ENCODE data around the gene GNB1L.

GNB1L gene

DNA sequence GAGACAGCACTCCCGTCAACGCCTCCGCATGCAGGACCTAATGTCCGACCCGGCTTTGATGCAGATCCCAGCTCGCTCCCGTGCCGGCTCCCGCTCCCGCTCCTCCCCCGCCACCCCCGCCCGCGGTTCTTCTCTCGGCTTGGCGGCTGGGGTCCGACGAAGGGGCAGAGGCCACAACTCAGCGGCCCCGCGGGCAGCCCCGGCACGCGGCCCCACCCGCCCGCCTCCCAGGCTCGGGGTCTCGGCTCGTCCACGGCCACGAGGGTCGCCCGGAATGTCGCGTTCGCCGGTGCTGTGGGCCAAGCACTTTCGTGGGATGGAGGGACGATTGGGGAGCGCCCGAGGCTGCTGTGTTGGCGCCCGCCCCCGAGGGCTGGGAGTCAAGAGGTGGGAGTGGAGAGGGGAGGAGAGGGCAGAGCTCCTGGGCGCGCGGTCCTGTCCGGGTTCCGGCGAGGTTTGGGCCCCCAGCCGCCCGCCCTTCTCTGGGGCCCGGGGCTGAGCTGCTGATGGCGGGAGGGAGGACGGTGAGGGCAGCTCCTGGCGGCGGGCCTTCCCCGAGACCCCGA lies 99.4 kb downstream of the GNB1L start:
- in situ Hi-C loops (cut with MboI; ENCODE audit: low sequenced_read_pairs): no loop called here

- in situ Hi-C loops (cut with MboI; ENCODE audit: low sequenced_read_pairs): no loop called here
Observed at GRCh38 chr22:19754701-19755144, 100.0 kb downstream of the GNB1L start.

DNA sequence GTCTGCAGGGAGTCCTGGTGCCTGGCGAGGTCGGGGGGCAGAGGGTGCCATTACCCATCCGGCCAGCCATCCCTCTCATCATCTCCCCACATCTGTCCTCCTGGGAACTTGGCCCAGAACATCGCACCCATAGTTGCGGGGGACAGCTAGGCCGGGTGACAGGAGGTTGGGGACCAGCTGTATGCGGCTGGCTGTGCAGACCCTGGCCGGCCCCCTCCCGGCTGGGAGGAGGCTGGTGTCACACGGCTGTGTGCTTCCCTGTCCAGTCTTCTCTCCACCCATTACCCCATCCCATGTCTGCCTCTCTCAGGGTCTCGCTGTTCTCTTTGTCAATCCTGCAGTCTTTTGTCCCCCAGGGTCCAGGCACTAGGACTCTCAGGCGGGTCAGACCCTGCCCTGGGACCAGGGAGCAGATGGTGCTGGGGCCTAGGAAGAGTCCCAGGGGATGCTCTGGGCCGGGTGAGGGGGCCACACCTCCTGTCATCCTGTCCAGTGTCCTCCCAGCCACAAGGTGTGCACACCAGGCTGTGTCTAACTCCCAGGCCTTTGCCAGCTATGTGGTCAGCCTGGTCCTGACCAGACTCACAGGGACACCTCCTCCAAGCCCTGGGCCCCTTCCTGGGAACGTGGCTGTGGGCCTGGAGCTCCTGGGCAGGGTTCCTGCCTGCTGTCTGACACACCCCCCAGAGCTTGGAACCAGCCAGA lies 100.5 kb downstream of the GNB1L start:
- in situ Hi-C loops (cut with MboI; ENCODE audit: low sequenced_read_pairs): no loop called here

DNA sequence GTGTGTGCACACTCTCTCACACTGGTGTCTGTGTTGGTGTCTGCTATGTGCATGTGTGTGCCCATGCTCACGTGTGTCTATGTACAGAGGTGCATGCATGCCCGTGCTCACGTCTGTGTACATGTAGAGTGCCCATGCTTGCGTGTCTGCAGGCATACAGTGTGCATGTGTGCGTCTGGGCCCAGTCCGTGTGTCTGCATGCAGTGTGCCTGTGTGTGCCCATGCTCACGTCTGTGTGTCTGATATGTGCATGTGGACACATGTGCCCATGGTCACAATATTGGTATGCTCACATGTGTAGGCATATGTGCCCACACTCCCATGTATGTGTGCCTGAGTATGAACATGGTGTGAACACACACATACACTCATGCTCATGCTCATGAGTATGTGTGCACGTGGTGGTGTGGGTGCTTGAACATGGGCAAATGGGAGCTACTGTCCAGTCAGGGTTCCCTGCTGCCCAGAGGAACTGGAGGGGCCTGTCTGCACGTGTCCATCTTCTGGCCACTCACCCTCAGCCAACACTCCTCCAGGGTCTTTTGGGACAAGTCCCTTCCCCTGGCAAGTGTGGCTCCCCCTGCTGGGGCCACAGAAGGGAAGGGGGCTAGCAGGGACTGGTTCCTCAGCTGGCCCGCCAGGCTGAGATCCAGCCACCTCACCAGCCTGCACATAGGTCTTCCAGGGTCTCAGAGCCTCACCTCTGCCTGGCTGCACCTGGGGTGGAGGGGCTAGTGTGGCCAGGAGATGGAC lies 101.4 kb downstream of the GNB1L start:
- in situ Hi-C loops (cut with MboI; ENCODE audit: low sequenced_read_pairs): no loop called here

DNA sequence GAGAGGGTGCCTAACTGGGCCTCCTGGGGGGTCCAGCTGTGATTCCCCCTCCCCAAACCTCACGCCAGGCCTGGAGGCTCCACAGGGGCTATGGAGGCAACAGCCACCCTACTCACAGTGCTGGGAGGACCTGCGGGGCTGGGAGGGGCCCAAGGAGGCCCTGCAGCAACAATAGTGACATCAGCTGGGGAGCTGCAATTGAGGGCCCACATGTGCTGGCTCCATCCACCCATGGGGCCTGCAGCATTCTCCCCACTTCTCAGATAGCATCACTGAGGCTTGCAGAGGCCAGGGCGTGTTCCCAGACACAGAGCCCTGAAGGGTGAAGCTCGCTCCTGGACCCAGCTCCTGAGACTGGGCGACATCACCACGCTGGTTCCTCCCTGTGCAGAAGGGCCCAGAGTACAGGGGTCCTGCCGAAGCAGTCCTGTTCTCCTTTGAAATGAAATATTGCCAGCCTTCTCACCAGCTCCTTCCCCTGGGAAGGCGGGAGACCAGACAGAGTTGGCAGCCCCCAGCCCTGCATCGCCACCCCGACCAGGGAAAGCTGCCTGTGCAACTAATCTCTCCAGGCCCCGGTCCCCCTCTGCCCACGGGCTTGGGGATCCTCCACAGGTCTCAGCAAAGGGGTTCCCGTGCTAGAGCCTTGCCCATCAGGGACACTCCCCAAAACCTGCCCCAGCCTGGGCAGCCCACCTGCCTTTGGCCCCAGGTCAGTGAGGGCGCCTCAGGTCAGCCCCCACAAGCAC lies 103.0 kb downstream of the GNB1L start:
- in situ Hi-C loops (cut with MboI; ENCODE audit: low sequenced_read_pairs): no loop called here

- in situ Hi-C loops (cut with MboI; ENCODE audit: low sequenced_read_pairs): no loop called here
Observed at GRCh38 chr22:19750507-19751490, 103.9 kb downstream of the GNB1L start.

- in situ Hi-C loops (cut with MboI; ENCODE audit: low sequenced_read_pairs): no loop called here
Observed at GRCh38 chr22:19749876-19750275, 104.8 kb downstream of the GNB1L start.

GRCh38 chr22:19748991-19749664 lies 105.5 kb downstream of the GNB1L start:
- in situ Hi-C loops (cut with MboI; ENCODE audit: low sequenced_read_pairs): no loop called here

DNA sequence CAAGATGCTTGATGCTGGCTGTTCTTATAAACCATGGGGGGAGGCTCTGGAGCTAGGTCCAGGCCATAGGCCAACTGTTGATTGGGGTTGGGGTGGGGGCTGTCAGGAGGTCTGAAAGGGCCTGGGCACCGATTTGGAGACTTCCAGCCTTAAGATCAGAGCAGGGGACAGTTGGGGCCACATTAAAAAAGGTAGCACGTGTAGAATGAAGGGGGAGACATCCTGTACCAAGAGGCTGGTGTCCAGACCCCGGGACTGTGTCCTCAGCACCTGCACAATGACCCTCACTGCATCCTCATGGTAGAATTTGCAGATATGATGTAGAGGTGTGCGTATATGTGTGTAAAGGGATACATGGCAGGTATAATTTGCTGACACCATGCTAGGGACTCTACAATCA lies 106.5 kb downstream of the GNB1L start:
- in situ Hi-C loops (cut with MboI; ENCODE audit: low sequenced_read_pairs): no loop called here

GRCh38 chr22:19747551-19747950 lies 107.1 kb downstream of the GNB1L start:
- in situ Hi-C loops (cut with MboI; ENCODE audit: low sequenced_read_pairs): no loop called here

GRCh38 chr22:19746726-19747125 lies 107.9 kb downstream of the GNB1L start:
- in situ Hi-C loops (cut with MboI; ENCODE audit: low sequenced_read_pairs): no loop called here

DNA sequence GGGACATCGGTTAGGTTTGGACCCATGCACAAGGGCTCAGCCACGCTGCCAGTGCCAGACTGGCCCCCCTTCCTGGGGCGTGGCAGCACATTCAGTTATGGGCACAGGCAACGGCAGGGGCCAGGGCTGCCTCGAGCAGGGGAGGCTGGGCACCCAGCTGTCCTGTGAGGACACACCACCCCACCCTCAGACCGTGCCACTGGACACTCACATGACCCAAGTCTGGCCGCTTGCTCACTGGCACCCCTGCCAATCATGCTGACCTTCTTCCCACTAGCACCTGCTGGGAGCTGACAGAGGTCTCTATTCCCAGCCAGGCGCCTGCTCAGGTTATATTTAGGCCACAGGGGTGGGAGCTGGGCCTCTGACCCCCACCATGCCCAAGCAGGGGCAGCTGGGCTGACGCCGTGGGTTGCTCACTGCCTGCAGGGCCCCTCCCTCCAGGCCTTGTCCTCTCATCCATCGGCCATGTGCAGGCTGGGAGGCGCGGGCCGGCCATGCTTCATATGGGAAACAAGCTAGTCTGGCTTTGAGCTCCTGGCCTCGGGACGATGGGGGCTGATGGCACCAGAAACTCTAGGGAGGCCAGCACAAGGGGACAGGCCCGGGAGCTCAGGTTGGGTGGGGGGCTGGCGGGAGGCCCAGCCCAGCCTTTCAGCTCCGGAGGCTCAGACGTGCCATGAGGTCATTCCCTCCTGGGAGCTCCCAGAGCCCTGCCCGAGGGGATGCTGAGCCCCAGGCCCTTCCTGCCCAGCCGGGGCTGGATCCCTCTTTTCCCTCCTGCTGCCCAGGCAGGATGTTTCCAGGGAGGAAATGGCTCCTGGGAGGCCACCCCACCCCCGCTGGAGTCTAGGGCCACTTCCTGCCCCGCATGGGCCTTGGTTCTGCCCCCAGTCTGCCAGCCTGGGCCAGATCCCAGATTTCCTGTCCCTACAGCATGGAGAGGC lies 109.2 kb downstream of the GNB1L start:
- in situ Hi-C loops (cut with MboI; ENCODE audit: low sequenced_read_pairs): no loop called here

- in situ Hi-C loops (cut with MboI; ENCODE audit: low sequenced_read_pairs): no loop called here
Observed at GRCh38 chr22:19744350-19745006, 110.2 kb downstream of the GNB1L start.

- in situ Hi-C loops (cut with MboI; ENCODE audit: low sequenced_read_pairs): no loop called here
Observed at GRCh38 chr22:19743651-19744050, 111.0 kb downstream of the GNB1L start.

GRCh38 chr22:19743081-19743480 lies 111.6 kb downstream of the GNB1L start:
- in situ Hi-C loops (cut with MboI; ENCODE audit: low sequenced_read_pairs): no loop called here

- in situ Hi-C loops (cut with MboI; ENCODE audit: low sequenced_read_pairs): no loop called here
Observed at GRCh38 chr22:19742160-19743066, 112.3 kb downstream of the GNB1L start.

- in situ Hi-C loops (cut with MboI; ENCODE audit: low sequenced_read_pairs): no loop called here
Observed at GRCh38 chr22:19741053-19741452, 113.6 kb downstream of the GNB1L start.
